HG02840 (cell line): ENCODE results near the gene CPNE8.

Experiments
- ATAC-seq: cut with Tn5 transposase; IDR thresholded peaks from one replicate; pipeline ENCODE4 v1.9.1; 2021; ENCODE audit warnings: mild to moderate bottlenecking, moderate library complexity, moderate number of reproducible peaks; ENCODE audit not compliant: unreplicated experiment, low FRiP score

CPNE8 gene

GRCh38 chr12:38838056-38838850 is 67.1 kb downstream of the CPNE8 start:
- no peak for ATAC-seq

GRCh38 chr12:38831715-38832114 is 73.7 kb downstream of the CPNE8 start:
- ATAC-seq: no peak

- no peak for ATAC-seq
Observed at GRCh38 chr12:38825006-38825405, 80.4 kb downstream of the CPNE8 start.

GRCh38 chr12:38823738-38824137 is 81.7 kb downstream of the CPNE8 start:
- ATAC-seq: no peak

- ATAC-seq: no peak
Observed at GRCh38 chr12:38823314-38823713, 82.1 kb downstream of the CPNE8 start.

GRCh38 chr12:38817942-38818341 is 87.4 kb downstream of the CPNE8 start:
- ATAC-seq: no peak

- ATAC-seq: no peak
Observed at GRCh38 chr12:38813923-38814322, 91.5 kb downstream of the CPNE8 start.

- ATAC-seq: no peak
Observed at GRCh38 chr12:38811814-38812356, 93.5 kb downstream of the CPNE8 start.

GRCh38 chr12:38809832-38810231 is 95.6 kb downstream of the CPNE8 start:
- no peak for ATAC-seq

- no peak for ATAC-seq
Observed at GRCh38 chr12:38788106-38788505, 117.3 kb downstream of the CPNE8 start.

GRCh38 chr12:38785381-38785780 is 120.0 kb downstream of the CPNE8 start:
- no peak for ATAC-seq

GRCh38 chr12:38783304-38783703 is 122.1 kb downstream of the CPNE8 start:
- ATAC-seq: no peak

- ATAC-seq: no peak
Observed at GRCh38 chr12:38782359-38782758, 123.0 kb downstream of the CPNE8 start.

GRCh38 chr12:38776647-38777046 is 128.7 kb downstream of the CPNE8 start:
- ATAC-seq: no peak

GRCh38 chr12:38775457-38775856 is 129.9 kb downstream of the CPNE8 start:
- peak; percentile 90 for ATAC-seq

- no peak for ATAC-seq
Observed at GRCh38 chr12:38772437-38772836, 133.0 kb downstream of the CPNE8 start.

GRCh38 chr12:38771871-38772270 is 133.5 kb downstream of the CPNE8 start:
- peak; percentile 67 for ATAC-seq

- ATAC-seq: no peak
Observed at GRCh38 chr12:38761636-38762342, 143.6 kb downstream of the CPNE8 start.

- no peak for ATAC-seq
Observed at GRCh38 chr12:38761111-38761510, 144.3 kb downstream of the CPNE8 start.

GRCh38 chr12:38759621-38760020 is 145.8 kb downstream of the CPNE8 start:
- ATAC-seq: no peak

- ATAC-seq: no peak
Observed at GRCh38 chr12:38746744-38747143, 158.6 kb downstream of the CPNE8 start.

- ATAC-seq: no peak
Observed at GRCh38 chr12:38745601-38746000, 159.8 kb downstream of the CPNE8 start.
